A204.1 (cell line): ENCODE results near the gene GC.
"Not testable (repeated sequence)": the region's sequence is repeated elsewhere in the genome, so short reads cannot be mapped to it uniquely, and the experiment has no call there.

Experiments used
- FAIRE-seq: peaks from 2 replicates; lab custom pipeline; 2012; peaks lifted over from hg19 to GRCh38; lab: Jason Lieb, UNC

The GC gene

GRCh38 chr4:71765821-71766383 lies 18.0 kb downstream of the GC start:
- FAIRE-seq, result no peak

- FAIRE-seq, result no peak
Observed at GRCh38 chr4:71765350-71765749, 18.5 kb downstream of the GC start.

- FAIRE-seq, result no peak
Observed at GRCh38 chr4:71752383-71753042, 31.4 kb downstream of the GC start.

- FAIRE-seq, result no peak
Observed at GRCh38 chr4:71749008-71749594, 34.8 kb downstream of the GC start.

- FAIRE-seq, result no peak
Observed at GRCh38 chr4:71746379-71746778, 37.5 kb downstream of the GC start.

- not testable (repeated sequence) for FAIRE-seq
Observed at GRCh38 chr4:71738782-71739181, 45.1 kb downstream of the GC start.

- FAIRE-seq, result peak; percentile 95
Observed at GRCh38 chr4:71732706-71733105, 51.2 kb downstream of the GC start.

- FAIRE-seq, result no peak
Observed at GRCh38 chr4:71732066-71732465, 51.8 kb downstream of the GC start.

GRCh38 chr4:71729856-71730255 lies 54.0 kb downstream of the GC start:
- FAIRE-seq, result no peak

- peak; percentile 89 for FAIRE-seq
Observed at GRCh38 chr4:71713611-71714203, 70.2 kb downstream of the GC start.

- FAIRE-seq, result no peak
Observed at GRCh38 chr4:71711985-71712348, 71.9 kb downstream of the GC start.

GRCh38 chr4:71711044-71711984 lies 72.6 kb downstream of the GC start:
- FAIRE-seq, result no peak

GRCh38 chr4:71709961-71710360 lies 73.9 kb downstream of the GC start:
- FAIRE-seq, result no peak

- no peak for FAIRE-seq
Observed at GRCh38 chr4:71698141-71698540, 85.7 kb downstream of the GC start.

- no peak for FAIRE-seq
Observed at GRCh38 chr4:71697031-71697430, 86.8 kb downstream of the GC start.

GRCh38 chr4:71694961-71695360 lies 88.9 kb downstream of the GC start:
- FAIRE-seq, result no peak

GRCh38 chr4:71692963-71693362 lies 90.9 kb downstream of the GC start:
- FAIRE-seq, result no peak

- FAIRE-seq, result no peak
Observed at GRCh38 chr4:71692198-71692597, 91.7 kb downstream of the GC start.
